Esophagus muscularis mucosa (tissue), 4 donors: ENCODE results near the gene ATP8B3. TPM values are rescaled to one million over a fixed set of nuclear protein-coding genes. Genes with fewer than 3 reads are reported as not detected.

Experiments
- DNase-seq: peaks from one replicate; pipeline ENCODE4 v3.0.0-alpha.2; 2017; ENCODE audit errors: extremely low spot score
- H3K27ac ChIP-seq, 4 donors: fragments of 200-600 bp; sonication (generic); replicated peaks in 1 of 4; 1 replicate in 3 of 4; 2 replicates in 1 of 4; pipeline ENCODE4 v1.5.1; 2016 to 2019; ENCODE audit warnings: mild to moderate bottlenecking in 1 of 4
- H3K27me3 ChIP-seq, 4 donors: fragments of 200-600 bp; sonication (generic); one replicate each; pipeline versions ENCODE4 v1.5.1 to v1.6.0; 2016 to 2019
- H3K36me3 ChIP-seq, 4 donors: fragments of 200-600 bp; sonication (generic); one replicate each; pipeline ENCODE4 v1.5.1; 2016 to 2019
- H3K4me1 ChIP-seq, 4 donors: fragments of 200-600 bp; sonication (generic); one replicate each; pipeline ENCODE4 v1.5.1; 2016 to 2019
- H3K4me3 ChIP-seq, 4 donors: fragments of 200-600 bp; sonication (generic); 1 replicate in 2 of 4; 2 replicates in 2 of 4; pipeline ENCODE4 v1.5.1; 2016 to 2019; ENCODE audit warnings: mild to moderate bottlenecking in 4 of 4, moderate library complexity in 1 of 4
- H3K9me3 ChIP-seq, 4 donors: fragments of 200-600 bp; sonication (generic); 1 replicate in 3 of 4; 2 replicates in 1 of 4; pipeline ENCODE4 v1.5.1; 2016 to 2019
- EP300 ChIP-seq: sonication (generic); formaldehyde crosslinking; IDR thresholded peaks from one replicate; pipeline ENCODE4 v1.6.1; 2017; ENCODE audit warnings: antibody characterized with exemption
- POLR2A ChIP-seq: fragments of 450-650 bp; IDR thresholded peaks from one replicate; pipeline ENCODE4 v1.6.1; 2017; ENCODE audit warnings: antibody characterized with exemption, moderate library complexity, mild to moderate bottlenecking, low read depth
- POLR2AphosphoS5 ChIP-seq, 2 donors: sonication (generic); formaldehyde crosslinking; IDR thresholded peaks; one replicate each; pipeline ENCODE4 v1.6.1; 2017; ENCODE audit warnings: antibody characterized with exemption in 2 of 2
- WGBS: methylation state at CpG from one replicate; pipeline ENCODE4 v1.1.5; 2018; 5-methylcytosine and 5-hydroxymethylcytosine counted together
- intact Hi-C: fragments of 100-400 bp; cut with DNase I; formaldehyde crosslinking; loops from one replicate; pipeline ENCODE4 v1.15.1; 2023
- total RNA-seq, 4 donors: library from RNA; depleted of rRNA; stranded (reverse); fragments of >200 nt; gene quantifications; one replicate each; pipeline versions ENCODE4 v1.1.0 to v1.2.1, GENCODE V29; 2016
- TF ChIP-seq, protein P1 (sequence below), 3 experiments: fragments of 200-600 bp in 2 of 3; fragments of 450-650 bp in 1 of 3; sonication (generic) in 2 of 3; IDR thresholded peaks; one replicate each; pipeline ENCODE4 v1.5.1; 2017 to 2019; ENCODE audit warnings: antibody characterized with exemption in 3 of 3, mild to moderate bottlenecking in 2 of 3, moderate library complexity in 1 of 3

Gene ATP8B3
- total RNA-seq, 4 donors from 2014 or later: 0.19 to 0.92 (median 0.66) TPM

DNA sequence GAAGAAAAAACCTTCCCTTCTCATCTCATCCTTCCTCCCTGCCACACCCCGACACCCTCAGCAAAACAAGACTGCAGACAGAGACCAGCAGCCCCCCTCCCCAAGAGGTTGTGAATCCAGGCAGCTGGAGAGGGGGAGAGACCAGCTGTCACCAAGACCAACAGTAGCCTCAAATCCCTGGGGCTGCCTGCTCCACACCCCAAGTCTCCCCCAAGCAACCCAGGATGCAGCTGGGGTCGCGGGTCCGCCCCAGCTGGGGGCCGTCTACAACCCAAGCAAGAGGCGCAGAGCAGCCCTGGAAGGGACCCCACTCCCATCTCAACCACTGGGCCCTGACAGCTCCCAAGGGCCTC is 44.2 kb upstream of the ATP8B3 start:
- H3K9me3 ChIP-seq: no peaks in the 10 kb centered on the region
- WGBS: 23% methylated on average over 3 of the region's 6 CpGs
- peak overlapping the region; percentile 75 to 91 (median 86) for H3K27ac ChIP-seq
- peaks cover 73 to 100% (median 98%) of the 10 kb centered on the region in 4 donors for H3K4me1 ChIP-seq
- no peak for DNase-seq
- peaks cover 0 to 5% (median 0%) of the 10 kb centered on the region in 4 donors for H3K36me3 ChIP-seq
- TF ChIP-seq POLR2A: no peak
- no peak for TF ChIP-seq EP300
- no peak for TF ChIP-seq POLR2AphosphoS5 (IDR thresholded peaks at IDR 0.05)
- TF ChIP-seq, protein P1, sequence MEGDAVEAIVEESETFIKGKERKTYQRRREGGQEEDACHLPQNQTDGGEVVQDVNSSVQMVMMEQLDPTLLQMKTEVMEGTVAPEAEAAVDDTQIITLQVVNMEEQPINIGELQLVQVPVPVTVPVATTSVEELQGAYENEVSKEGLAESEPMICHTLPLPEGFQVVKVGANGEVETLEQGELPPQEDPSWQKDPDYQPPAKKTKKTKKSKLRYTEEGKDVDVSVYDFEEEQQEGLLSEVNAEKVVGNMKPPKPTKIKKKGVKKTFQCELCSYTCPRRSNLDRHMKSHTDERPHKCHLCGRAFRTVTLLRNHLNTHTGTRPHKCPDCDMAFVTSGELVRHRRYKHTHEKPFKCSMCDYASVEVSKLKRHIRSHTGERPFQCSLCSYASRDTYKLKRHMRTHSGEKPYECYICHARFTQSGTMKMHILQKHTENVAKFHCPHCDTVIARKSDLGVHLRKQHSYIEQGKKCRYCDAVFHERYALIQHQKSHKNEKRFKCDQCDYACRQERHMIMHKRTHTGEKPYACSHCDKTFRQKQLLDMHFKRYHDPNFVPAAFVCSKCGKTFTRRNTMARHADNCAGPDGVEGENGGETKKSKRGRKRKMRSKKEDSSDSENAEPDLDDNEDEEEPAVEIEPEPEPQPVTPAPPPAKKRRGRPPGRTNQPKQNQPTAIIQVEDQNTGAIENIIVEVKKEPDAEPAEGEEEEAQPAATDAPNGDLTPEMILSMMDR (IDR thresholded peaks at IDR 0.05): no peak
- H3K27me3 ChIP-seq: peaks cover 0 to 87% (median 10%) of the 10 kb centered on the region in 4 donors
- intact Hi-C loops: no loop called here
- peak overlapping the region; percentile 52 to 65 (median 54) for H3K4me3 ChIP-seq

DNA sequence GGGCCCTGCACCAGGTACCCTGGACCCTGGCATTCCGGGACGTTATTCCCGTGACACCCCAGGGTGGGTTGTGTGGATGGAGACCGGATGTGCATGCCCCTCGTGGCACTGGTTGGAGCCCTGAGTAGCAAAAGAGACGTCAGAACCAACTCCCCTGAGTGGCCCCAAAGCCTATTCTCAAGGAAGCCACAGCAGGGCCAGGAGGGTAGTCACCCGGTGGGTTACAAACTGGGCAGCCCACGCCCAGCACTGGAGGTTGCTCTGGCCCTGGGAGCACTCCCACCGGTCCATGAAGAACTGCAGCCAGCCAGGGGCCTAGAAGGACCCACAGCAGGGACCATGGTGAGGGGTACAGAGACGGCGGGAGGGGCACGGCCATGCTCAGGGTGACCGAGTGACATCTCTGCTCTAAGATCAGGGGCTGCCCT is 43.8 kb upstream of the ATP8B3 start:
- Histone ChIP-seq H3K4me1 (peaks cover 69 to 97% (median 94%) of the 10 kb centered on the region in 4 donors), H3K4me3 (peak overlapping the region; percentile 52 to 65 (median 54)), H3K27ac (peak overlapping the region; percentile 75 to 91 (median 86)), H3K27me3 (peaks cover 0 to 85% (median 10%) of the 10 kb centered on the region in 4 donors), H3K36me3 (peaks cover 0 to 5% (median 0%) of the 10 kb centered on the region in 4 donors), H3K9me3 (no peaks in the 10 kb centered on the region)
- TF ChIP-seq POLR2AphosphoS5 (IDR thresholded peaks at IDR 0.05): no peak
- TF ChIP-seq POLR2A: no peak
- TF ChIP-seq, protein P1 (IDR thresholded peaks at IDR 0.05): no peak
- no peak for TF ChIP-seq EP300
- intact Hi-C loops: no loop called here
- 49% methylated on average over 5 of the region's 13 CpGs for WGBS
- DNase-seq: no peak

DNA sequence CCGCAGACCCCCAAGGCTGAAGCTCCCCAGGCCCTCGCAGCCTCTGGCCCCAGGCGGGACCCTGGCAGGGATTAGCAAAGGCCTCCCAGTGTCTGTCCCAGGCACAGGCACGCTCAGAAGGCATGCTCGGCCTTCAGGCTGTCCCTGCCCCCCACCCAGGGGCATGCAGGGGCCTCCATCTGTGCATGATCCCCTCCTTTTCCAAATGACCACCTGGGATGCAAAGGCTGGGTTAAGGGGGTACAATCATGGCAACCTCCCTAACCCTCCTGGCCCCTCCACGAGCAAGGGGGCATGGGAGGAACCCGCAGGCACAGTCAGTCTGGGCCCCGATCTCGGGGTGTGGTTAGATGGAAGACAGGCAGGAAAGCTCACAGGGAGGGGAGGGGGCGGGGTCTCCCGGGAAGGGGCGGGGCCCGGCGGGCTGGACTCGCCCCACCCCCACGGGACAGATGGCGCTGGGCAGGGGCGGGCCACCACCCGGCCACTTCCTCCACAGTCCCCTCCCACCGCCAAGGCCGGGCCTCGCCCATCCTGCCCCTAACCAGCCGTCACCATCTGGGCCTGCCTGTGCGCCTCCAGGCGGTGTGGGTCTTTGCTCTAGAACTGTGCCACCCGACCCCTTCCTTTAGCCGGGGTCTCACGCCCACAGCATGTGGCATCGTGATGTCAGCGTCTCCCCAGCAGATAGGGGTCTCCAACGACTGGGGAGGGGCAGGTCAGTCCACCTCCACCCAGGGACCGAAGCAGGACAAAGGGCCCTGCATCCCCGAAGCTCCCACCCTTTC is 43.2 kb upstream of the ATP8B3 start:
- Histone ChIP-seq H3K36me3 (peaks cover 0 to 5% (median 0%) of the 10 kb centered on the region in 4 donors), H3K9me3 (no peaks in the 10 kb centered on the region), H3K4me1 (peaks cover 63 to 91% (median 87%) of the 10 kb centered on the region in 4 donors), H3K27me3 (peaks cover 0 to 79% (median 10%) of the 10 kb centered on the region in 4 donors), H3K4me3 (peak overlapping the region; percentile 52 to 65 (median 54)), H3K27ac (peak overlapping the region; percentile 75 to 91 (median 86))
- DNase-seq: peak; percentile 98
- TF ChIP-seq POLR2A: no peak
- TF ChIP-seq EP300: no peak
- TF ChIP-seq, protein P1 (IDR thresholded peaks at IDR 0.05): peak in 1 of 3 experiments; percentile 6
- peak; percentile 76 to 87 for TF ChIP-seq POLR2AphosphoS5 (IDR thresholded peaks at IDR 0.05)
- 32% methylated on average over 9 of the region's 33 CpGs for whole genome bisulfite sequencing
- intact Hi-C loops: no loop called here

DNA sequence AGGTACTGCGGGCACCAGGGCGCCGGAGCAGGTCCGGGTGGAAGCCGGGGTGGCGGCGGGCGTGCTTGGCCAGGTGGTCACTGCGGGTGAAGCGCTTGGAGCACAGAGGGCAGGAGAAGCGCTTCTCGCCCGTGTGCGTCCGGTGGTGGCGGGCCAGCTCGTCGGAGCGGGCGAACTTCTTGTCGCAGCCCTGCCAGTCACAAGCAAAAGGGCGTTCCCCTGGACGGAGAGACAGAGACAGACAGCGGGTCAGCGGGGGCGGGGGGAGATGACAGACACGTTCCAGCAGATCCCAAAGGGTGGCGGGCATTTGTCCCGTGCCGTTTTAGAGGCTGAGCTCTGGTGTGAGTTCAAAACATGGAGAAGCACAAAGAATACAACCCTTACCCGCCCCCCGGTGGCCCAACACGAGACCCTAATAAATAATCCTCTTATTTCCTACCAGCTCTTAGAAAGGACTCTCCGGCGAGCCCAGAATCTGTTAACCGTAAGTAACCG is 42.5 kb upstream of the ATP8B3 start:
- Histone ChIP-seq H3K4me3 (peak overlapping the region in 3 of 4 donors; percentile 52 to 65 (median 53)), H3K4me1 (peaks cover 57 to 85% (median 81%) of the 10 kb centered on the region in 4 donors), H3K27me3 (peaks cover 0 to 73% (median 7%) of the 10 kb centered on the region in 4 donors), H3K36me3 (peaks cover 0 to 5% (median 0%) of the 10 kb centered on the region in 4 donors), H3K27ac (peak overlapping the region; percentile 75 to 89 (median 82)), H3K9me3 (no peaks in the 10 kb centered on the region)
- WGBS: 73% methylated on average over 25 of the region's 37 CpGs
- DNase-seq: no peak
- intact Hi-C loops: no loop called here
- TF ChIP-seq POLR2AphosphoS5 (IDR thresholded peaks at IDR 0.05) (no peak), POLR2A (no peak), EP300 (no peak)
- TF ChIP-seq, protein P1 (IDR thresholded peaks at IDR 0.05): no peak
